MM.1S (cell line): ENCODE measurements around the gene C19orf81.

Experiments
- EZH2 ChIP-seq: fragments of 300-600 bp; sonication (generic); optimal IDR thresholded peaks from 2 replicates; pipeline ENCODE3; 2017; ENCODE audit warnings: low read depth, mild to moderate bottlenecking, antibody characterized with exemption, low read length, mixed read lengths
- EZH2phosphoT487 ChIP-seq: fragments of 300-600 bp; sonication (generic); IDR thresholded peaks from 2 replicates; pipeline ENCODE4 v1.6.1; 2018; ENCODE audit warnings: antibody characterized with exemption, low read length
- TF ChIP-seq, protein P1 (sequence below): fragments of 300-600 bp; sonication (generic); IDR thresholded peaks from 2 replicates; pipeline ENCODE4 v1.5.1; 2016; ENCODE audit warnings: antibody characterized with exemption, low read length, mixed read lengths

- TF ChIP-seq, protein P1, sequence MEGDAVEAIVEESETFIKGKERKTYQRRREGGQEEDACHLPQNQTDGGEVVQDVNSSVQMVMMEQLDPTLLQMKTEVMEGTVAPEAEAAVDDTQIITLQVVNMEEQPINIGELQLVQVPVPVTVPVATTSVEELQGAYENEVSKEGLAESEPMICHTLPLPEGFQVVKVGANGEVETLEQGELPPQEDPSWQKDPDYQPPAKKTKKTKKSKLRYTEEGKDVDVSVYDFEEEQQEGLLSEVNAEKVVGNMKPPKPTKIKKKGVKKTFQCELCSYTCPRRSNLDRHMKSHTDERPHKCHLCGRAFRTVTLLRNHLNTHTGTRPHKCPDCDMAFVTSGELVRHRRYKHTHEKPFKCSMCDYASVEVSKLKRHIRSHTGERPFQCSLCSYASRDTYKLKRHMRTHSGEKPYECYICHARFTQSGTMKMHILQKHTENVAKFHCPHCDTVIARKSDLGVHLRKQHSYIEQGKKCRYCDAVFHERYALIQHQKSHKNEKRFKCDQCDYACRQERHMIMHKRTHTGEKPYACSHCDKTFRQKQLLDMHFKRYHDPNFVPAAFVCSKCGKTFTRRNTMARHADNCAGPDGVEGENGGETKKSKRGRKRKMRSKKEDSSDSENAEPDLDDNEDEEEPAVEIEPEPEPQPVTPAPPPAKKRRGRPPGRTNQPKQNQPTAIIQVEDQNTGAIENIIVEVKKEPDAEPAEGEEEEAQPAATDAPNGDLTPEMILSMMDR = no peak
- no peak for TF ChIP-seq EZH2
- TF ChIP-seq EZH2phosphoT487 = no peak
Measured at GRCh38 chr19:50667177-50667758, 18.0 kb downstream of the C19orf81 start.
